ENCODE measurements around the gene VEZT. TPM values are rescaled to one million over a fixed set of nuclear protein-coding genes. Genes with fewer than 3 reads are reported as not detected.

The VEZT gene
- total and polyA plus RNA-seq, 7 donors = 19.9 to 114 (median 82.8) TPM

GRCh38 chr12:95258151-95258550 is 40.5 kb downstream of the VEZT start:
- no peak for DNase-seq
- TF ChIP-seq POLR2AphosphoS5 (IDR thresholded peaks at IDR 0.05) (no peak), EP300 (IDR thresholded peaks at IDR 0.05) (no peak), POLR2A (IDR thresholded peaks at IDR 0.05) (no peak), CTCF (IDR thresholded peaks at IDR 0.05) (no peak)
- H3K36me3 ChIP-seq = peaks cover 5 to 60% (median 17%) of the 10 kb centered on the region in 4 donors
- no peak overlapping the region for H3K27ac ChIP-seq
- WGBS, 2 donors = 98 to 99% methylated on average over 2 of the region's 2 CpGs
- H3K27me3 ChIP-seq = no peaks in the 10 kb centered on the region
- H3K4me3 ChIP-seq = no peak overlapping the region
- peaks cover 0 to 14% (median 10%) of the 10 kb centered on the region in 4 donors for H3K4me1 ChIP-seq
- intact Hi-C loops (cut with DNase I) = no loop called here
- H3K9me3 ChIP-seq = no peaks in the 10 kb centered on the region

- TF ChIP-seq CTCF (IDR thresholded peaks at IDR 0.05) (no peak), EP300 (IDR thresholded peaks at IDR 0.05) (no peak), POLR2AphosphoS5 (IDR thresholded peaks at IDR 0.05) (no peak), POLR2A (IDR thresholded peaks at IDR 0.05) (no peak)
- WGBS, 2 donors = 89% methylated on average over 2 of the region's 2 CpGs
- H3K36me3 ChIP-seq = peaks cover 5 to 60% (median 20%) of the 10 kb centered on the region in 4 donors
These were observed 41.2 kb downstream of the VEZT start for GRCh38 chr12:95258803-95259202.

GRCh38 chr12:95259368-95259767 is 41.8 kb downstream of the VEZT start:
- Histone ChIP-seq H3K27ac (no peak overlapping the region), H3K4me1 (peaks cover 0 to 9% (median 6%) of the 10 kb centered on the region in 4 donors), H3K4me3 (no peak overlapping the region), H3K36me3 (peaks cover 5 to 63% (median 20%) of the 10 kb centered on the region in 4 donors), H3K9me3 (no peaks in the 10 kb centered on the region), H3K27me3 (no peaks in the 10 kb centered on the region)
- TF ChIP-seq CTCF (IDR thresholded peaks at IDR 0.05) = no peak
- no peak for TF ChIP-seq POLR2AphosphoS5 (IDR thresholded peaks at IDR 0.05)
- TF ChIP-seq EP300 (IDR thresholded peaks at IDR 0.05) = no peak
- no peak for TF ChIP-seq POLR2A (IDR thresholded peaks at IDR 0.05)
- 29 to 57% methylated on average over 1 of the region's 1 CpG for WGBS, 2 donors
- intact Hi-C loops (cut with DNase I) = no loop called here
- DNase-seq = no peak

More at GRCh38 chr12:95258803-95259202, 41.2 kb downstream of the VEZT start:
- H3K4me1 ChIP-seq = peaks cover 0 to 9% (median 6%) of the 10 kb centered on the region in 4 donors
- no peak for DNase-seq
- intact Hi-C loops (cut with DNase I) = no loop called here
- no peak overlapping the region for H3K27ac ChIP-seq
- no peak overlapping the region for H3K4me3 ChIP-seq
- H3K9me3 ChIP-seq = no peaks in the 10 kb centered on the region
- H3K27me3 ChIP-seq = no peaks in the 10 kb centered on the region

- intact Hi-C loops (cut with DNase I) = no loop called here
- Histone ChIP-seq H3K27me3 (no peaks in the 10 kb centered on the region), H3K4me1 (peaks cover 0 to 9% (median 6%) of the 10 kb centered on the region in 4 donors), H3K9me3 (no peaks in the 10 kb centered on the region), H3K27ac (no peak overlapping the region), H3K4me3 (no peak overlapping the region), H3K36me3 (peaks cover 5 to 55% (median 11%) of the 10 kb centered on the region in 4 donors)
- WGBS, 2 donors = 98% methylated on average over 4 of the region's 4 CpGs
- no peak for DNase-seq
- TF ChIP-seq POLR2A (IDR thresholded peaks at IDR 0.05) (no peak), POLR2AphosphoS5 (IDR thresholded peaks at IDR 0.05) (no peak), EP300 (IDR thresholded peaks at IDR 0.05) (no peak), CTCF (IDR thresholded peaks at IDR 0.05) (no peak)
These were observed 43.5 kb downstream of the VEZT start for GRCh38 chr12:95261109-95261508.

GRCh38 chr12:95262808-95263207 is 45.2 kb downstream of the VEZT start:
- no peak for DNase-seq
- Histone ChIP-seq H3K9me3 (no peaks in the 10 kb centered on the region), H3K27me3 (no peaks in the 10 kb centered on the region), H3K4me3 (no peak overlapping the region), H3K27ac (no peak overlapping the region), H3K4me1 (peaks cover 0 to 9% (median 6%) of the 10 kb centered on the region in 4 donors), H3K36me3 (peaks cover 0 to 55% (median 7%) of the 10 kb centered on the region in 4 donors)
- WGBS, 2 donors = 83 to 92% methylated on average over 3 of the region's 3 CpGs
- intact Hi-C loops (cut with DNase I) = no loop called here
- TF ChIP-seq EP300 (IDR thresholded peaks at IDR 0.05) = no peak
- no peak for TF ChIP-seq CTCF (IDR thresholded peaks at IDR 0.05)
- TF ChIP-seq POLR2A (IDR thresholded peaks at IDR 0.05) = no peak
- TF ChIP-seq POLR2AphosphoS5 (IDR thresholded peaks at IDR 0.05) = no peak
